Measurements from ENCODE around the gene TXNL4B. TPM values are rescaled to one million over a fixed set of nuclear protein-coding genes. Genes with fewer than 3 reads are reported as not detected.
"Not testable (repeated sequence)": the region's sequence is repeated elsewhere in the genome, so short reads cannot be mapped to it uniquely, and the experiment has no call there.

The TXNL4B gene
- total and polyA plus RNA-seq, 7 experiments from 2014 or later = 12.5 to 22.0 (median 18.5) TPM

DNA sequence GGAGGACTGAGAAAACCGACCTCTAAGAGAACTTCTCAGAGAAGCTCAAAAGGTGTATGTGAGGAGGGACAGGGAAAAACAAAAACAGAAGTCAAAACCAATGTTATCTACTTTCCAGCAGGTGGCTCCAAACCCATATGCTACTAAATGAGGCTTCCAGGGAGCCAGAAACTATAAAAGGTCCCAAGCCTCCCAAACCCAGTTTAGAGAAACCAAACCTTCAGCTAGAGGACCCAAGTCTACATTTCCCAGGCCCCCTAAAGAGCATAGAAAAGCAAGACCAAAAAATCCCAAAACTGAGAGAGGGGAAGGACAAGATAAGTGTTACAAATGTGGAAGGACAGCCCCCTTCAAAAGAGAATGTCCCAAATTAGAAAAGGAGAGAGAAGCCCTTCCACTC lies 26.7 kb downstream of the TXNL4B start:
- POLR2A ChIA-PET = no interaction called here
- Mint-ChIP-seq H3K27me3 (no peaks in the 10 kb centered on the region), H3K27ac (no peak overlapping the region), H3K4me3 (no peak overlapping the region), H3K9me3 (no peaks in the 10 kb centered on the region), H3K4me1 (no peaks in the 10 kb centered on the region), H3K36me3 (peaks cover 0 to 29% (median 0%) of the 10 kb centered on the region in 5 donors)
- Histone ChIP-seq H3K27me3 (ENCODE audit: control insufficient read depth in 2 of 2, insufficient read depth in 2 of 2, low read length in 2 of 2) (no peaks in the 10 kb centered on the region), H3K4me1 (ENCODE audit: control insufficient read depth in 2 of 2, insufficient read depth in 2 of 2, low read length in 2 of 2) (no peaks in the 10 kb centered on the region), H3K27ac (ENCODE audit: low read depth, low read length) (no peak overlapping the region), H3K36me3 (ENCODE audit: control insufficient read depth in 2 of 3, insufficient read depth in 3 of 3, low read length in 3 of 3) (no peaks in the 10 kb centered on the region), H3K9me3 (ENCODE audit: control insufficient read depth in 2 of 3, low read length in 3 of 3) (no peaks in the 10 kb centered on the region), H3K4me3 (ENCODE audit: low read length) (no peak overlapping the region)
- CTCF ChIA-PET = interaction anchor here (0.9 to 1.2 kb wide), 2 partner anchors 20 to 29 kb away, joined by 3 read pairs; no protein-coding TSS in a partner anchor
- DNase-seq = peak in 6 of 9 donors; percentile 5 to 32 (median 16)
- ATAC-seq = peak; percentile 38
- intact Hi-C loops (cut with micrococcal nuclease) = loop anchor here (1.0 kb wide), 1 partner anchor 33 kb away; no protein-coding TSS in a partner anchor

DNA sequence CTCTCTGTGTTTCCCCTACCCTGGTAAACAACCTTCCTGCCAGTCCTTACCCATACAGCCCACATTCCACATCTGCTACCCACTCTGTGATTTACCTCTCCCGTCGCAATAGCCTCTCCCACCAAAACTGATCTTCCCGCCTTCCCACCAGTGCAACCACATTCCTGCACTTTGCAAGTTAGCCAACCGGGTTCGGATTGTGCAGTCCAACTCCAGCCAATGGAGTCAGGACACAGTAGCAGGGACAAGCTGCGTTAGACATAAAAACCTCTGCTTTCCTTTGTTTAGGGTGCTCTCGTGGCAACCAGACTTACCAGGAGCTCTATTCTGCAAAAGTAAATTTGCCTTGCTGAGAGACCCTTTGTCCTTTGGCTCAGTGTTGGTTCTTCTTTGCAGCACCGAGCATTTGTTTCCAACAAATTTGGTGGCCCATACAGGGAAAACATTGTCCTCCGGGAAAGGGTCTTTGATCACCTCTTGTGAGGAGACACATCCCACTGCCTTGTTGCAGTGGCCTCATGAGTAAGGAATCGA lies 29.0 kb downstream of the TXNL4B start:
- Mint-ChIP-seq H3K27ac (no peak overlapping the region), H3K9me3 (no peaks in the 10 kb centered on the region), H3K4me1 (no peaks in the 10 kb centered on the region), H3K27me3 (no peaks in the 10 kb centered on the region), H3K4me3 (no peak overlapping the region), H3K36me3 (peaks cover 0 to 22% (median 0%) of the 10 kb centered on the region in 5 donors)
- ChIA-PET CTCF (no interaction called here), POLR2A (no interaction called here)
- intact Hi-C loops (cut with micrococcal nuclease) = no loop called here
- no peak for ATAC-seq
- DNase-seq = no peak
- no peak overlapping the region for H3K27ac ChIP-seq (ENCODE audit: low read depth, low read length)
- H3K9me3 ChIP-seq (ENCODE audit: control insufficient read depth in 2 of 3, low read length in 3 of 3) = no peaks in the 10 kb centered on the region
- no peaks in the 10 kb centered on the region for H3K4me1 ChIP-seq (ENCODE audit: control insufficient read depth in 2 of 2, insufficient read depth in 2 of 2, low read length in 2 of 2)
- no peaks in the 10 kb centered on the region for H3K36me3 ChIP-seq (ENCODE audit: control insufficient read depth in 2 of 3, insufficient read depth in 3 of 3, low read length in 3 of 3)
- no peaks in the 10 kb centered on the region for H3K27me3 ChIP-seq (ENCODE audit: control insufficient read depth in 2 of 2, insufficient read depth in 2 of 2, low read length in 2 of 2)
- no peak overlapping the region for H3K4me3 ChIP-seq (ENCODE audit: low read length)

DNA sequence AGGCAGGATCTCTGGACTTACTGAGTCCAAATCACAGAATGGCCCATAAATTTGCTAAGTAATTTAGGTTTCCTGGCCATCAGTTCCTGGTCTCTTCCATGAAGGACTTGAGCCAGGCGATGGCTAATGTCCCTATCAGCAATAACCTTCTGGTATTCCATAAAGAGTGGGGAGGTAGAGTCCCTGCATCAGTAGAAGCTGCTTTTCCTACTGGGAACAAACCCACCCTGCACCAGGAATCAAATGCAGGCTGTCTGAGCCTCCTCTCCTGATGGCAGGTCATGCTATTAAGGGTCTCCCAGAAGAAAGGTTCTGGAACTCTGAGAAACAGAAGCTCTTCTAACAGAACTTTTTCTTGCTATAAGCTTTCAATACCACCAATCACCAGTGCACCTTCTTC lies 31.9 kb downstream of the TXNL4B start:
- H3K27ac ChIP-seq (ENCODE audit: low read depth, low read length) = no peak overlapping the region
- H3K36me3 ChIP-seq (ENCODE audit: control insufficient read depth in 2 of 3, insufficient read depth in 3 of 3, low read length in 3 of 3) = no peaks in the 10 kb centered on the region
- Mint-ChIP-seq H3K4me1 (no peaks in the 10 kb centered on the region), H3K9me3 (no peaks in the 10 kb centered on the region), H3K4me3 (no peak overlapping the region), H3K36me3 (peaks cover 0 to 26% (median 0%) of the 10 kb centered on the region in 5 donors), H3K27ac (no peak overlapping the region), H3K27me3 (no peaks in the 10 kb centered on the region)
- no peaks in the 10 kb centered on the region for H3K9me3 ChIP-seq (ENCODE audit: control insufficient read depth in 2 of 3, low read length in 3 of 3)
- DNase-seq (no peak), ATAC-seq (no peak)
- ChIA-PET CTCF (no interaction called here), POLR2A (no interaction called here)
- no peaks in the 10 kb centered on the region for H3K27me3 ChIP-seq (ENCODE audit: control insufficient read depth in 2 of 2, insufficient read depth in 2 of 2, low read length in 2 of 2)
- intact Hi-C loops (cut with micrococcal nuclease) = no loop called here
- H3K4me3 ChIP-seq (ENCODE audit: low read length) = no peak overlapping the region
- no peaks in the 10 kb centered on the region for H3K4me1 ChIP-seq (ENCODE audit: control insufficient read depth in 2 of 2, insufficient read depth in 2 of 2, low read length in 2 of 2)

DNA sequence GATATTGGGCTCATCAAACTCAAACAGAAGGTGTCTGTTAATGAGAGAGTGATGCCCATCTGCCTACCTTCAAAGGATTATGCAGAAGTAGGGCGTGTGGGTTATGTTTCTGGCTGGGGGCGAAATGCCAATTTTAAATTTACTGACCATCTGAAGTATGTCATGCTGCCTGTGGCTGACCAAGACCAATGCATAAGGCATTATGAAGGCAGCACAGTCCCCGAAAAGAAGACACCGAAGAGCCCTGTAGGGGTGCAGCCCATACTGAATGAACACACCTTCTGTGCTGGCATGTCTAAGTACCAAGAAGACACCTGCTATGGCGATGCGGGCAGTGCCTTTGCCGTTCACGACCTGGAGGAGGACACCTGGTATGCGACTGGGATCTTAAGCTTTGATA lies 33.0 kb downstream of the TXNL4B start:
- no peak for DNase-seq
- no peaks in the 10 kb centered on the region for H3K4me1 Mint-ChIP-seq
- no peaks in the 10 kb centered on the region for H3K27me3 Mint-ChIP-seq
- intact Hi-C loops (cut with micrococcal nuclease) = no loop called here
- Histone ChIP-seq H3K4me3 (ENCODE audit: low read length) (no peak overlapping the region), H3K27me3 (ENCODE audit: control insufficient read depth in 2 of 2, insufficient read depth in 2 of 2, low read length in 2 of 2) (no peaks in the 10 kb centered on the region), H3K4me1 (ENCODE audit: control insufficient read depth in 2 of 2, insufficient read depth in 2 of 2, low read length in 2 of 2) (no peaks in the 10 kb centered on the region), H3K9me3 (ENCODE audit: control insufficient read depth in 2 of 3, low read length in 3 of 3) (no peaks in the 10 kb centered on the region), H3K36me3 (ENCODE audit: control insufficient read depth in 2 of 3, insufficient read depth in 3 of 3, low read length in 3 of 3) (no peaks in the 10 kb centered on the region), H3K27ac (ENCODE audit: low read depth, low read length) (no peak overlapping the region)
- peaks cover 0 to 33% (median 0%) of the 10 kb centered on the region in 5 donors for H3K36me3 Mint-ChIP-seq
- H3K27ac Mint-ChIP-seq = no peak overlapping the region
- CTCF ChIA-PET = no interaction called here
- H3K4me3 Mint-ChIP-seq = no peak overlapping the region
- ATAC-seq = no peak
- H3K9me3 Mint-ChIP-seq = no peaks in the 10 kb centered on the region
- POLR2A ChIA-PET = no interaction called here

DNA sequence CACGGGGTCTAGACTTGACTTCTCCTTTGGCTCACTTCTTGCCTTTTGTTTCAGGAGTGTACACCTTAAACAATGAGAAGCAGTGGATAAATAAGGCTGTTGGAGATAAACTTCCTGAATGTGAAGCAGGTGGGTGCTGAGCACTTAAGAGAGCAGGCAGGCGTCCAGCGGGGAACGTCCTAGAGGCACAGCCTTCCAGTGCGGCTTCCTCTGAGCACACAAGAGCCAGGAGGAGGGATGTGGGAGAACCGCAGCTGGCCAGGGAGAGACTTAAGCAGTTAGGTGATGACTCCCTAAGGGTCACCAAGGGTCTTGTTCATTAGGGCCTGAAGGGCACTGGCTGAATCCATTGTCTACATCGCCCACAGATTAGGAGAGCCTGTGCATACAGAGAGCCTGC lies 34.4 kb downstream of the TXNL4B start:
- H3K27ac ChIP-seq (ENCODE audit: low read depth, low read length); H3K27me3 Mint-ChIP-seq; H3K27me3 ChIP-seq (ENCODE audit: control insufficient read depth in 2 of 2, insufficient read depth in 2 of 2, low read length in 2 of 2); DNase-seq; H3K4me1 ChIP-seq (ENCODE audit: control insufficient read depth in 2 of 2, insufficient read depth in 2 of 2, low read length in 2 of 2); H3K36me3 ChIP-seq (ENCODE audit: control insufficient read depth in 2 of 3, insufficient read depth in 3 of 3, low read length in 3 of 3); H3K4me3 Mint-ChIP-seq; H3K4me3 ChIP-seq (ENCODE audit: low read length); H3K4me1 Mint-ChIP-seq; CTCF ChIA-PET; H3K9me3 ChIP-seq (ENCODE audit: control insufficient read depth in 2 of 3, low read length in 3 of 3); ATAC-seq; H3K27ac Mint-ChIP-seq; intact Hi-C loops (cut with micrococcal nuclease); H3K9me3 Mint-ChIP-seq; POLR2A ChIA-PET: not testable (repeated sequence)
- peaks cover 0 to 26% (median 0%) of the 10 kb centered on the region in 5 donors for H3K36me3 Mint-ChIP-seq

DNA sequence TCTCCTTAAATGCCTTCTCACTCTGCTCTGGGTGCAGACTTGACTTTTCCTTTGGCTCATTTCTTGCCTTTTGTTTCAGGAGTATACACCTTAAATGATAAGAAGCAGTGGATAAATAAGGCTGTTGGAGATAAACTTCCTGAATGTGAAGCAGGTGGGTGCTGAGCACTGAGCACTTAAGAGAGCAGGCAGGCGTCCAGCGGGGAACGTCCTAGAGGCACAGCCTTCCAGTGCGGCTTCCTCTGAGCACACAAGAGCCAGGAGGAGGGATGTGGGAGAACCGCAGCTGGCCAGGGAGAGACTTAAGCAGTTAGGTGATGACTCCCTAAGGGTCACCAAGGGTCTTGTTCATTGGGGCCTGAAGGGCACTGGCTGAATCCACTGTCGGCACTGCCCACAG lies 36.1 kb downstream of the TXNL4B start:
- H3K4me3 Mint-ChIP-seq; POLR2A ChIA-PET; H3K9me3 Mint-ChIP-seq; intact Hi-C loops (cut with micrococcal nuclease); DNase-seq; H3K27ac ChIP-seq (ENCODE audit: low read depth, low read length); H3K36me3 ChIP-seq (ENCODE audit: control insufficient read depth in 2 of 3, insufficient read depth in 3 of 3, low read length in 3 of 3); CTCF ChIA-PET; H3K27me3 Mint-ChIP-seq; H3K27ac Mint-ChIP-seq; ATAC-seq; H3K4me1 ChIP-seq (ENCODE audit: control insufficient read depth in 2 of 2, insufficient read depth in 2 of 2, low read length in 2 of 2); H3K27me3 ChIP-seq (ENCODE audit: control insufficient read depth in 2 of 2, insufficient read depth in 2 of 2, low read length in 2 of 2); H3K9me3 ChIP-seq (ENCODE audit: control insufficient read depth in 2 of 3, low read length in 3 of 3); H3K4me3 ChIP-seq (ENCODE audit: low read length); H3K4me1 Mint-ChIP-seq: not testable (repeated sequence)
- H3K36me3 Mint-ChIP-seq = peaks cover 0 to 27% (median 6%) of the 10 kb centered on the region in 5 donors

DNA sequence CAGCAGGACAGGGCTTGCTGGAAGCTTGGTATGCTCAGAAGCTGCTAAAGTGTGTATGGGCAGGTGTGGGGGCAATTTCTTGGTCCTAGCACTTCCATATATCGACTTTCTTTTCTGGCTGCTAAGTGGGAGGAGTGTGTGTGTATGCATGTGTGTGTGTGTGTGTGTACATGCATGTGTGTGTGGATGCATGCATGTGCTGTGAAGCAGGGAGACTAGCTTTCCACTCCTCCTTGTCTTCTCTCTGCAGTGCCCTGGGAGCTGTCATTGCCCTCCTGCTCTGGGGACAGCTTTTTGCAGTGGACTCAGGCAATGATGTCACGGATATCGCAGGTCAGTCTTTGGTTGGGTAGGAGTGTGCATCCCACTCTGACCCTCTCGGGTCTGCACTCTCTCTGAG lies 37.5 kb downstream of the TXNL4B start:
- Mint-ChIP-seq H3K9me3 (peaks cover 0 to 12% (median 0%) of the 10 kb centered on the region in 11 donors), H3K27me3 (no peaks in the 10 kb centered on the region), H3K36me3 (peaks cover 0 to 24% (median 11%) of the 10 kb centered on the region in 5 donors), H3K4me3 (no peak overlapping the region), H3K27ac (no peak overlapping the region), H3K4me1 (peaks cover 0 to 1% (median 0%) of the 10 kb centered on the region in 7 donors)
- Histone ChIP-seq H3K9me3 (ENCODE audit: control insufficient read depth in 2 of 3, low read length in 3 of 3) (no peaks in the 10 kb centered on the region), H3K27ac (ENCODE audit: low read depth, low read length) (no peak overlapping the region), H3K4me3 (ENCODE audit: low read length) (no peak overlapping the region), H3K27me3 (ENCODE audit: control insufficient read depth in 2 of 2, insufficient read depth in 2 of 2, low read length in 2 of 2) (no peaks in the 10 kb centered on the region), H3K4me1 (ENCODE audit: control insufficient read depth in 2 of 2, insufficient read depth in 2 of 2, low read length in 2 of 2) (no peaks in the 10 kb centered on the region), H3K36me3 (ENCODE audit: control insufficient read depth in 2 of 3, insufficient read depth in 3 of 3, low read length in 3 of 3) (no peaks in the 10 kb centered on the region)
- intact Hi-C loops (cut with micrococcal nuclease) = no loop called here
- DNase-seq (no peak), ATAC-seq (no peak)
- POLR2A ChIA-PET = no interaction called here
- CTCF ChIA-PET = no interaction called here

All from naive thymus-derived CD4-positive, alpha-beta T cell (primary cell).